ENCODE measurements around the gene SLC44A3.

DNA sequence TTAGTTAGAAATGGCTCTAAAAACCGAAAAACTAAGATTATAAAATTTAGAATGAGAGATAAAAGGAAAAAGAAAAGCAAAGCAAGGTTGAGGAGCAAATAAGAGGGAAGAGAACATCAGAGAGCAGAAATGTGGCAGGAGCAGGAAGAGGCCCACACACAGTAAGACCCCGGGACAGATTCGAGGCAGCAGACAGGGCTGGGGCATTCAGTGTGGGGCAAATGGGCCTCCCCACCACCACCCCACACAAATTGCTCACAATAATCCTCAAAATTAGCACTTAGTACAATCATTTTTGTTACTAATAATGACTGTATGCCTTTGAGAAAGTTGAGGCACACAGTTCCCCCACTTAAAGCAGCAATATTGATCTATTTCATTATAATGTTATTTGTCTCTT, 17.1 kb upstream of the SLC44A3 start:
- TF ChIP-seq RAD21 (conservative IDR thresholded peaks at IDR 0.05) (no peak), TAF1 (IDR thresholded peaks at IDR 0.05; ENCODE audit: low read depth) (no peak), CTCF (IDR thresholded peaks at IDR 0.05; ENCODE audit: poor library complexity, severe bottlenecking) (no peak), EZH2 (IDR thresholded peaks at IDR 0.05; ENCODE audit: borderline replicate concordance, insufficient read depth, low read length, poor library complexity, severe bottlenecking) (no peak), EP300 (conservative IDR thresholded peaks at IDR 0.05; ENCODE audit: poor library complexity, severe bottlenecking) (no peak), POLR2AphosphoS5 (IDR thresholded peaks at IDR 0.05) (no peak), SMC3 (conservative IDR thresholded peaks at IDR 0.05; ENCODE audit: poor library complexity) (no peak), MXI1 (conservative IDR thresholded peaks at IDR 0.05; ENCODE audit: poor library complexity, severe bottlenecking) (no peak)
- TF ChIP-seq, protein P1, sequence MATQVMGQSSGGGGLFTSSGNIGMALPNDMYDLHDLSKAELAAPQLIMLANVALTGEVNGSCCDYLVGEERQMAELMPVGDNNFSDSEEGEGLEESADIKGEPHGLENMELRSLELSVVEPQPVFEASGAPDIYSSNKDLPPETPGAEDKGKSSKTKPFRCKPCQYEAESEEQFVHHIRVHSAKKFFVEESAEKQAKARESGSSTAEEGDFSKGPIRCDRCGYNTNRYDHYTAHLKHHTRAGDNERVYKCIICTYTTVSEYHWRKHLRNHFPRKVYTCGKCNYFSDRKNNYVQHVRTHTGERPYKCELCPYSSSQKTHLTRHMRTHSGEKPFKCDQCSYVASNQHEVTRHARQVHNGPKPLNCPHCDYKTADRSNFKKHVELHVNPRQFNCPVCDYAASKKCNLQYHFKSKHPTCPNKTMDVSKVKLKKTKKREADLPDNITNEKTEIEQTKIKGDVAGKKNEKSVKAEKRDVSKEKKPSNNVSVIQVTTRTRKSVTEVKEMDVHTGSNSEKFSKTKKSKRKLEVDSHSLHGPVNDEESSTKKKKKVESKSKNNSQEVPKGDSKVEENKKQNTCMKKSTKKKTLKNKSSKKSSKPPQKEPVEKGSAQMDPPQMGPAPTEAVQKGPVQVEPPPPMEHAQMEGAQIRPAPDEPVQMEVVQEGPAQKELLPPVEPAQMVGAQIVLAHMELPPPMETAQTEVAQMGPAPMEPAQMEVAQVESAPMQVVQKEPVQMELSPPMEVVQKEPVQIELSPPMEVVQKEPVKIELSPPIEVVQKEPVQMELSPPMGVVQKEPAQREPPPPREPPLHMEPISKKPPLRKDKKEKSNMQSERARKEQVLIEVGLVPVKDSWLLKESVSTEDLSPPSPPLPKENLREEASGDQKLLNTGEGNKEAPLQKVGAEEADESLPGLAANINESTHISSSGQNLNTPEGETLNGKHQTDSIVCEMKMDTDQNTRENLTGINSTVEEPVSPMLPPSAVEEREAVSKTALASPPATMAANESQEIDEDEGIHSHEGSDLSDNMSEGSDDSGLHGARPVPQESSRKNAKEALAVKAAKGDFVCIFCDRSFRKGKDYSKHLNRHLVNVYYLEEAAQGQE (IDR thresholded peaks at IDR 0.05; ENCODE audit: borderline replicate concordance) = no peak
